ENCODE results near the gene GLMN.
"Not testable (repeated sequence)": the region's sequence is repeated elsewhere in the genome, so short reads cannot be mapped to it uniquely, and the experiment has no call there.

GLMN gene

DNA sequence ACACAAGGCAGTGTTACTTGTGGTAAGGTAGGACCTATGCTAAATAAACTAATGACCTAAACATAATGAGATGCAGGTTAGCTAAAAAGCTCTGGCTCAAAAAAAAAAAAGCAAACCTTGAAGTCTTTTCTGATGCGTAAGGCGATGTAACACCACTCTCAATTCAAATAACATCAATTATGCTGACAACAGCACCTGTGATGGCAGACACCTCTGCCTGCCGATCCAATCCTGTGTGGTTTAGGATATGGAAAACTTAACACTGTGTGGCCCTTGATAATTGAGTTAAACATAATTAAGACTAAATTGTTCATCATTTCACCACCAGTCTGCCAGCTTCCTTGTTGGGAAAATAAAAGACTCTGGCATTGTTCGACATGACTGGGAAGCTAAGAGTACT lies 9.2 kb upstream of the GLMN start:
- DNase-seq = no peak
- H3K27me3 ChIP-seq = no peaks in the 10 kb centered on the region
- no peaks in the 10 kb centered on the region for H3K9me3 ChIP-seq
- no peak overlapping the region for H3K4me3 ChIP-seq (ENCODE audit: low read depth, low read length)
- no peaks in the 10 kb centered on the region for H3K36me3 ChIP-seq
- H3K4me1 ChIP-seq = no peaks in the 10 kb centered on the region
- TF ChIP-seq, protein P1, sequence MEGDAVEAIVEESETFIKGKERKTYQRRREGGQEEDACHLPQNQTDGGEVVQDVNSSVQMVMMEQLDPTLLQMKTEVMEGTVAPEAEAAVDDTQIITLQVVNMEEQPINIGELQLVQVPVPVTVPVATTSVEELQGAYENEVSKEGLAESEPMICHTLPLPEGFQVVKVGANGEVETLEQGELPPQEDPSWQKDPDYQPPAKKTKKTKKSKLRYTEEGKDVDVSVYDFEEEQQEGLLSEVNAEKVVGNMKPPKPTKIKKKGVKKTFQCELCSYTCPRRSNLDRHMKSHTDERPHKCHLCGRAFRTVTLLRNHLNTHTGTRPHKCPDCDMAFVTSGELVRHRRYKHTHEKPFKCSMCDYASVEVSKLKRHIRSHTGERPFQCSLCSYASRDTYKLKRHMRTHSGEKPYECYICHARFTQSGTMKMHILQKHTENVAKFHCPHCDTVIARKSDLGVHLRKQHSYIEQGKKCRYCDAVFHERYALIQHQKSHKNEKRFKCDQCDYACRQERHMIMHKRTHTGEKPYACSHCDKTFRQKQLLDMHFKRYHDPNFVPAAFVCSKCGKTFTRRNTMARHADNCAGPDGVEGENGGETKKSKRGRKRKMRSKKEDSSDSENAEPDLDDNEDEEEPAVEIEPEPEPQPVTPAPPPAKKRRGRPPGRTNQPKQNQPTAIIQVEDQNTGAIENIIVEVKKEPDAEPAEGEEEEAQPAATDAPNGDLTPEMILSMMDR (IDR thresholded peaks at IDR 0.05; ENCODE audit: low read depth, low read length) = no peak

DNA sequence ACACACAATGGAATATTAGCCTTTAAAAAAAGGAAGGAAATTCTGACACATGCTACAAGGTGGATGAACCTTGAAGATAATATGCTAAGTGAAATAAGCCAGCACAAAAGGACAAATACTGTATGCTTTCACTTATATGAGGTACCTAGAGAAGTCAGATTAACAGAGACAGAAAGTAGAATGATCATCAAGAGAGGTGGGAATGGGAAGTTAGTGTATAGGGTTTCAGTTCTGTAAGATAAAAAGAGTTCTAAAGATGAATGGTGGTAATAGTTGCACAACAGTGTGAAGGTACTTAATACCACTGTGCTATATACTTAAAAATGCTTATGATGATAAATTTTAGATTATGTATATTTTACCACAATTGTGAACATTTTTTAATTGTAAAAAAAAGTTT lies 7.2 kb upstream of the GLMN start:
- TF ChIP-seq, protein P1 (IDR thresholded peaks at IDR 0.05; ENCODE audit: low read depth, low read length) = no peak
- no peaks in the 10 kb centered on the region for H3K4me1 ChIP-seq
- no peak for DNase-seq

GRCh38 chr1:92301021-92301420 lies 2.2 kb upstream of the GLMN start:
- DNase-seq = no peak
- no peak overlapping the region for H3K4me3 ChIP-seq (ENCODE audit: low read depth, low read length)
- H3K36me3 ChIP-seq = no peaks in the 10 kb centered on the region
- no peaks in the 10 kb centered on the region for H3K4me1 ChIP-seq
- TF ChIP-seq, protein P1 (IDR thresholded peaks at IDR 0.05; ENCODE audit: low read depth, low read length) = no peak
- H3K9me3 ChIP-seq = no peaks in the 10 kb centered on the region
- H3K27me3 ChIP-seq = no peaks in the 10 kb centered on the region

More for the DNA sequence above, 7.2 kb upstream of the GLMN start:
- H3K27me3 ChIP-seq = no peaks in the 10 kb centered on the region
- H3K36me3 ChIP-seq = no peaks in the 10 kb centered on the region
- H3K9me3 ChIP-seq = no peaks in the 10 kb centered on the region
- H3K4me3 ChIP-seq (ENCODE audit: low read depth, low read length) = no peak overlapping the region

GRCh38 chr1:92299477-92300150 lies 827 bp upstream of the GLMN start:
- Histone ChIP-seq H3K27me3 (no peaks in the 10 kb centered on the region), H3K36me3 (no peaks in the 10 kb centered on the region), H3K4me1 (no peaks in the 10 kb centered on the region), H3K4me3 (ENCODE audit: low read depth, low read length) (peak overlapping the region; percentile 77), H3K9me3 (no peaks in the 10 kb centered on the region)
- DNase-seq = no peak
- TF ChIP-seq, protein P1 (IDR thresholded peaks at IDR 0.05; ENCODE audit: low read depth, low read length) = no peak

- peak overlapping the region; percentile 77 for H3K4me3 ChIP-seq (ENCODE audit: low read depth, low read length)
- no peak for DNase-seq
- no peaks in the 10 kb centered on the region for H3K4me1 ChIP-seq
- H3K9me3 ChIP-seq = no peaks in the 10 kb centered on the region
- TF ChIP-seq, protein P1 (IDR thresholded peaks at IDR 0.05; ENCODE audit: low read depth, low read length) = no peak
- H3K27me3 ChIP-seq = no peaks in the 10 kb centered on the region
- H3K36me3 ChIP-seq = no peaks in the 10 kb centered on the region
Measured at GRCh38 chr1:92298213-92298572, 594 bp downstream of the GLMN start.

GRCh38 chr1:92291372-92291999 lies 7.3 kb downstream of the GLMN start:
- Histone ChIP-seq H3K4me3 (ENCODE audit: low read depth, low read length) (no peak overlapping the region), H3K9me3 (no peaks in the 10 kb centered on the region), H3K4me1 (no peaks in the 10 kb centered on the region), H3K27me3 (no peaks in the 10 kb centered on the region), H3K36me3 (no peaks in the 10 kb centered on the region)
- TF ChIP-seq, protein P1 (IDR thresholded peaks at IDR 0.05; ENCODE audit: low read depth, low read length) = peak; percentile 69
- DNase-seq = no peak

GRCh38 chr1:92281411-92281810 lies 17.4 kb downstream of the GLMN start:
- DNase-seq; H3K4me3 ChIP-seq (ENCODE audit: low read depth, low read length); H3K9me3 ChIP-seq; H3K27me3 ChIP-seq; H3K4me1 ChIP-seq; H3K36me3 ChIP-seq: not testable (repeated sequence)

- DNase-seq; H3K4me3 ChIP-seq (ENCODE audit: low read depth, low read length); H3K4me1 ChIP-seq; H3K9me3 ChIP-seq; H3K27me3 ChIP-seq; H3K36me3 ChIP-seq: not testable (repeated sequence)
Measured at GRCh38 chr1:92279781-92280180, 19.0 kb downstream of the GLMN start.
